Glutamatergic neuron (in vitro differentiated cells): Measurements from ENCODE around the gene GPRASP2. TPM values are rescaled to one million over a fixed set of nuclear protein-coding genes. Genes with fewer than 3 reads are reported as not detected.

Experiments used
- DNase-seq: peaks from one replicate; pipeline ENCODE4 v3.0.0; 2022
- H3K27ac Mint-ChIP-seq: one replicate; pipeline ENCODE4 v1.8.0; 2020; ENCODE audit warnings: mild to moderate bottlenecking, mixed read lengths, inconsistent platforms; ENCODE audit not compliant: unreplicated experiment
- H3K27me3 Mint-ChIP-seq: one replicate; pipeline ENCODE4 v1.8.0; 2020; ENCODE audit warnings: mild to moderate bottlenecking, moderate library complexity, mixed read lengths, inconsistent platforms; ENCODE audit not compliant: unreplicated experiment
- H3K36me3 Mint-ChIP-seq: one replicate; pipeline ENCODE4 v1.8.0; 2020; ENCODE audit warnings: mild to moderate bottlenecking, mixed read lengths, inconsistent platforms; ENCODE audit not compliant: unreplicated experiment
- H3K4me1 Mint-ChIP-seq: one replicate; pipeline ENCODE4 v1.8.0; 2020; ENCODE audit warnings: mild to moderate bottlenecking, low read depth, mixed read lengths, inconsistent platforms; ENCODE audit not compliant: unreplicated experiment
- H3K4me3 Mint-ChIP-seq: one replicate; pipeline ENCODE4 v1.8.0; 2020; ENCODE audit warnings: mild to moderate bottlenecking, mixed read lengths, inconsistent platforms; ENCODE audit not compliant: unreplicated experiment
- H3K9me3 Mint-ChIP-seq: one replicate; pipeline ENCODE4 v1.8.0; 2020; ENCODE audit warnings: mild to moderate bottlenecking, moderate library complexity, mixed read lengths, inconsistent platforms; ENCODE audit not compliant: unreplicated experiment
- CTCF ChIP-seq: fragments of 200-600 bp; sonication (generic); IDR thresholded peaks from one replicate; pipeline ENCODE4 v1.5.0; 2021; ENCODE audit not compliant: partially characterized antibody, unreplicated experiment
- total RNA-seq: library from RNA; stranded (reverse); fragmentation: NEBNext Ultra II Directional; extraction: Animal tissue kit (Norgen Biotek cat#: 25700); gene quantifications from one replicate; pipeline ENCODE4 v1.2.1, GENCODE V29; 2021; ENCODE audit not compliant: unreplicated experiment

The GPRASP2 gene
- total RNA-seq, 1 donor from 2014 or later: 24.6 TPM

- Mint-ChIP-seq H3K27ac (no peak overlapping the region), H3K36me3 (no peaks in the 10 kb centered on the region), H3K27me3 (no peaks in the 10 kb centered on the region), H3K9me3 (peaks cover 6% of the 10 kb centered on the region), H3K4me3 (no peak overlapping the region), H3K4me1 (peaks cover 4% of the 10 kb centered on the region)
- DNase-seq: no peak
- TF ChIP-seq CTCF: no peak
Measured at GRCh38 chrX:102765809-102766208, 53.6 kb downstream of the GPRASP2 start.

- Mint-ChIP-seq H3K27ac (no peak overlapping the region), H3K9me3 (peaks cover 6% of the 10 kb centered on the region), H3K4me1 (peaks cover 4% of the 10 kb centered on the region), H3K4me3 (no peak overlapping the region), H3K36me3 (no peaks in the 10 kb centered on the region), H3K27me3 (no peaks in the 10 kb centered on the region)
- no peak for TF ChIP-seq CTCF
- DNase-seq: no peak
Measured at GRCh38 chrX:102767287-102767686, 55.0 kb downstream of the GPRASP2 start.

Other genes with a start within 250 kb of the GPRASP2 start
- gene TCP11X2, start 240.6 kb upstream of the GPRASP2 start, total RNA-seq: 3.7 TPM
- 213 TPM for gene TMSB15A, start 195.7 kb upstream of the GPRASP2 start, total RNA-seq
- gene ARMCX5, start 112.9 kb upstream of the GPRASP2 start, total RNA-seq: 16.2 TPM
- 9.8 TPM for gene GPRASP1, start 61.0 kb upstream of the GPRASP2 start, total RNA-seq
- 19.4 TPM for gene GPRASP3, start 8.3 kb downstream of the GPRASP2 start, total RNA-seq
- 1.8 TPM for gene RAB40AL, start 224.8 kb downstream of the GPRASP2 start, total RNA-seq